ENCODE measurements around the gene CNTLN. TPM values are rescaled to one million over a fixed set of nuclear protein-coding genes. Genes with fewer than 3 reads are reported as not detected.

CNTLN gene
- total RNA-seq, 1 experiment from 2014 or later, result 15.0 TPM

DNA sequence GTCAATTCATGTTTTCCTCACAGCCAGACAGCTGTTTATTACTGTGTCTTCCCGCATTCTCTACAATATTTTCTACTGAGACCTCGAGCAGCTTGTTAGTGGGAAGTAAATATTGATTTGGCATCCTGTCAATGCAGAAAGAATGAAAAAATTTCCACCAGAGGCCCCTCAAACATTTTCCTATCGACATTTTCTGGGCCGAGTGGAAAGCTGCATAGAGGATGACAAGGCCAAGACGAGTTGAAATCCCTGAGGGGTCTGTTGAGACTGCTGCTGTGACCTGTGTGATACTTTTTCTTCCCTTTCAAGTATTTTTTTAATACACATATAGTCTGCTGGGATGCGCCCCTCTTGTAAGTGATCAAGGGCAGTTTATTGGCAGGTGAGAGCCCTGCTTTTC is 352.6 kb downstream of the CNTLN start:
- Histone ChIP-seq H2BK20ac (ENCODE audit: low read depth, low read length, poor library complexity, severe bottlenecking) (no peak overlapping the region), H2BK12ac (ENCODE audit: insufficient read length, low read depth, low read length) (no peak overlapping the region), H3K18ac (ENCODE audit: insufficient read length, low read depth, low read length) (no peak overlapping the region), H3K23ac (ENCODE audit: insufficient read length, low read depth, low read length) (no peak overlapping the region), H3K79me2 (ENCODE audit: insufficient read depth, low read length) (no peaks in the 10 kb centered on the region), H3K14ac (ENCODE audit: insufficient read depth, low read length) (no peak overlapping the region), H3K4me1 (ENCODE audit: insufficient read depth, low read length) (no peaks in the 10 kb centered on the region), H4K8ac (replicated peaks; ENCODE audit: insufficient read length, low read depth, low read length) (no peak overlapping the region), H4K20me1 (ENCODE audit: control insufficient read depth, insufficient read depth, insufficient read length) (no peaks in the 10 kb centered on the region), H2BK5ac (ENCODE audit: insufficient read length, low read length) (no peak overlapping the region), H3K9me3 (ENCODE audit: control insufficient read depth, low read depth, low read length) (no peaks in the 10 kb centered on the region), H3K27ac (ENCODE audit: insufficient read length, low read depth, low read length) (no peak overlapping the region), H3K79me1 (ENCODE audit: insufficient read depth, low read depth, low read length, poor library complexity, severe bottlenecking) (no peaks in the 10 kb centered on the region), H3K9ac (ENCODE audit: extremely low read depth, insufficient read length, low read length) (no peak overlapping the region), H3K4ac (ENCODE audit: low read depth, low read length) (no peak overlapping the region), H4K91ac (ENCODE audit: insufficient read length, low read depth, low read length) (no peak overlapping the region), H2BK15ac (ENCODE audit: low read depth, low read length) (no peak overlapping the region), H2AK5ac (ENCODE audit: insufficient read length, low read length) (no peak overlapping the region), H3K56ac (ENCODE audit: insufficient read length, low read depth, low read length) (no peak overlapping the region), H3K4me2 (ENCODE audit: insufficient read depth, insufficient read length, low read length) (no peak overlapping the region), H4K5ac (ENCODE audit: insufficient read length, low read depth, low read length) (no peak overlapping the region), H2BK120ac (ENCODE audit: low read depth, low read length, poor library complexity, severe bottlenecking) (no peak overlapping the region), H3K23me2 (ENCODE audit: insufficient read length, low read depth, low read length, poor library complexity, severe bottlenecking) (no peaks in the 10 kb centered on the region), H3T11ph (ENCODE audit: low read length) (no peak overlapping the region), H2AFZ (ENCODE audit: low read length) (no peak overlapping the region), H3K27me3 (ENCODE audit: insufficient read depth, low read length) (no peaks in the 10 kb centered on the region)
- H3K27me3 Mint-ChIP-seq (ENCODE audit: low read depth), result no peaks in the 10 kb centered on the region
- no peaks in the 10 kb centered on the region for H3K36me3 Mint-ChIP-seq (ENCODE audit: insufficient read depth in 1 of 3, low read depth in 3 of 3)
- H3K4me3 Mint-ChIP-seq, result no peak overlapping the region
- no peaks in the 10 kb centered on the region for H3K4me1 Mint-ChIP-seq
- WGBS (ENCODE audit: extremely low coverage, insufficient read length, low lambda C conversion rate), result no CpG with 5 or more reads among the region's 6 CpGs
- H3K27ac Mint-ChIP-seq, result no peak overlapping the region; a peak in 1 of 7 replicates
- TF ChIP-seq, protein P1, sequence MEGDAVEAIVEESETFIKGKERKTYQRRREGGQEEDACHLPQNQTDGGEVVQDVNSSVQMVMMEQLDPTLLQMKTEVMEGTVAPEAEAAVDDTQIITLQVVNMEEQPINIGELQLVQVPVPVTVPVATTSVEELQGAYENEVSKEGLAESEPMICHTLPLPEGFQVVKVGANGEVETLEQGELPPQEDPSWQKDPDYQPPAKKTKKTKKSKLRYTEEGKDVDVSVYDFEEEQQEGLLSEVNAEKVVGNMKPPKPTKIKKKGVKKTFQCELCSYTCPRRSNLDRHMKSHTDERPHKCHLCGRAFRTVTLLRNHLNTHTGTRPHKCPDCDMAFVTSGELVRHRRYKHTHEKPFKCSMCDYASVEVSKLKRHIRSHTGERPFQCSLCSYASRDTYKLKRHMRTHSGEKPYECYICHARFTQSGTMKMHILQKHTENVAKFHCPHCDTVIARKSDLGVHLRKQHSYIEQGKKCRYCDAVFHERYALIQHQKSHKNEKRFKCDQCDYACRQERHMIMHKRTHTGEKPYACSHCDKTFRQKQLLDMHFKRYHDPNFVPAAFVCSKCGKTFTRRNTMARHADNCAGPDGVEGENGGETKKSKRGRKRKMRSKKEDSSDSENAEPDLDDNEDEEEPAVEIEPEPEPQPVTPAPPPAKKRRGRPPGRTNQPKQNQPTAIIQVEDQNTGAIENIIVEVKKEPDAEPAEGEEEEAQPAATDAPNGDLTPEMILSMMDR (conservative IDR thresholded peaks at IDR 0.05), result no peak
- no peak for DNase-seq
- H3K9me3 Mint-ChIP-seq, result no peaks in the 10 kb centered on the region
